ENCODE measurements around the gene GPX1. TPM values are rescaled to one million over a fixed set of nuclear protein-coding genes. Genes with fewer than 3 reads are reported as not detected.
A peak's percentile ranks its signal among the peaks of the same experiment; 100 is the strongest.
"Not testable (repeated sequence)": the region's sequence is repeated elsewhere in the genome, so short reads cannot be mapped to it uniquely, and the experiment has no call there.

Gene GPX1
- total RNA-seq, 1 donor from 2014 or later: 422 TPM

DNA sequence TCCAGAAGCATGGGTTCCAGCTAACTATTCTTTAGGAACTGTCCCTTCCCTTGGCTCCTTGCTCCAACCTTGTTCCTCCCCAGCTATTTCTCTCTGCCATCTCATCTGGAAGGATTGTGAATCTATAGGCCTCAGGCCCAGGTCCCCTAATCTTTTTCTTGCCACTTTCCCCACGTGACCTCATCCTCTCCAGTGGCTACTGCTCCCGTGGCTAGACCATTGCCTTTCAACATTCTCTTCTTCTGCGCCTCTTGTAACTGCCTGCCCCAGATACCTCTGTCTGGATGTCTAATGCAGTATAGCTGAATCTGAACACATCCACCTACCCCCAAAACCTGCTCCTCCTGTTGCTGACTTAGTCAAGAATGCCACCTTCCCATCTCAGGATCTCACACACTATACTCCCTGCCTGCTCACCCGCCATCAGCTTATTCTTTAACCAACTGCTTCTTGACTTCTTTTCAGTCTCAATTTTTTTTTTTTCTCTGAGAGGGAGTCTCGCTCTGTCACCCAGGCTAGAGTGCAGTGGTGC, 5.2 kb downstream of the GPX1 start:
- H3K27ac ChIP-seq: peak overlapping the region; percentile 55 to 73
- no peak for DNase-seq (ENCODE audit: low spot score in 2 of 2)

DNA sequence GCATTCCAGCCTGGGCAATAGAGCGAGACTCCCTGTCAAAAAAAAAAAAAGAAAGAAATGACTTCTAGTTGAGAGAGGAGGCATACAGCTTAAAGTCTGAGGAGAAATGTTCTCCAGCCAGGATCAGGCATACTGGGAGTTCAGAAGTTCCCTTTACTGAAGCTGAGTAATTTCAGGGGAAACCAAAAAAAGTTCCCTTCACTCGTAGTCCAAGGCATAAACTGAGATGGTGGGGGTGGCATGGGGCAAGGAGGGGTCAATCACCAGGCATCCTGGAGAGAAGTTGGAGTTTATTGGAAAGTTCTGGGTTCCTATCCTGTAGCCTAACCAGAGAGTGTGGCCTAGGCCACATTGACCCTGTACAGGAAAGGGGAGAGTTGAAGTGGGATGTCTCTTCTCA, 5.9 kb downstream of the GPX1 start:
- peaks cover 0 to 15% of the 10 kb centered on the region in 2 donors for H3K4me1 ChIP-seq
- no peaks in the 10 kb centered on the region for H3K9me3 ChIP-seq
- DNase-seq (ENCODE audit: low spot score in 2 of 2): no peak
- H3K36me3 ChIP-seq: peaks cover 6% of the 10 kb centered on the region in 2 donors
- H3K4me3 ChIP-seq: no peak overlapping the region
- TF ChIP-seq, protein P1, sequence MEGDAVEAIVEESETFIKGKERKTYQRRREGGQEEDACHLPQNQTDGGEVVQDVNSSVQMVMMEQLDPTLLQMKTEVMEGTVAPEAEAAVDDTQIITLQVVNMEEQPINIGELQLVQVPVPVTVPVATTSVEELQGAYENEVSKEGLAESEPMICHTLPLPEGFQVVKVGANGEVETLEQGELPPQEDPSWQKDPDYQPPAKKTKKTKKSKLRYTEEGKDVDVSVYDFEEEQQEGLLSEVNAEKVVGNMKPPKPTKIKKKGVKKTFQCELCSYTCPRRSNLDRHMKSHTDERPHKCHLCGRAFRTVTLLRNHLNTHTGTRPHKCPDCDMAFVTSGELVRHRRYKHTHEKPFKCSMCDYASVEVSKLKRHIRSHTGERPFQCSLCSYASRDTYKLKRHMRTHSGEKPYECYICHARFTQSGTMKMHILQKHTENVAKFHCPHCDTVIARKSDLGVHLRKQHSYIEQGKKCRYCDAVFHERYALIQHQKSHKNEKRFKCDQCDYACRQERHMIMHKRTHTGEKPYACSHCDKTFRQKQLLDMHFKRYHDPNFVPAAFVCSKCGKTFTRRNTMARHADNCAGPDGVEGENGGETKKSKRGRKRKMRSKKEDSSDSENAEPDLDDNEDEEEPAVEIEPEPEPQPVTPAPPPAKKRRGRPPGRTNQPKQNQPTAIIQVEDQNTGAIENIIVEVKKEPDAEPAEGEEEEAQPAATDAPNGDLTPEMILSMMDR (IDR thresholded peaks at IDR 0.05): no peak
- no peaks in the 10 kb centered on the region for H3K27me3 ChIP-seq
- intact Hi-C loops (cut with DNase I): no loop called here
- H3K27ac ChIP-seq: peak overlapping the region; percentile 55 to 73

More for the DNA sequence above, 5.2 kb downstream of the GPX1 start:
- no peak overlapping the region for H3K4me3 ChIP-seq
- TF ChIP-seq, protein P1 (IDR thresholded peaks at IDR 0.05): no peak
- H3K9me3 ChIP-seq: no peaks in the 10 kb centered on the region
- no peaks in the 10 kb centered on the region for H3K27me3 ChIP-seq
- H3K4me1 ChIP-seq: peaks cover 0 to 15% of the 10 kb centered on the region in 2 donors
- intact Hi-C loops (cut with DNase I): no loop called here
- peaks cover 6% of the 10 kb centered on the region in 2 donors for H3K36me3 ChIP-seq

DNA sequence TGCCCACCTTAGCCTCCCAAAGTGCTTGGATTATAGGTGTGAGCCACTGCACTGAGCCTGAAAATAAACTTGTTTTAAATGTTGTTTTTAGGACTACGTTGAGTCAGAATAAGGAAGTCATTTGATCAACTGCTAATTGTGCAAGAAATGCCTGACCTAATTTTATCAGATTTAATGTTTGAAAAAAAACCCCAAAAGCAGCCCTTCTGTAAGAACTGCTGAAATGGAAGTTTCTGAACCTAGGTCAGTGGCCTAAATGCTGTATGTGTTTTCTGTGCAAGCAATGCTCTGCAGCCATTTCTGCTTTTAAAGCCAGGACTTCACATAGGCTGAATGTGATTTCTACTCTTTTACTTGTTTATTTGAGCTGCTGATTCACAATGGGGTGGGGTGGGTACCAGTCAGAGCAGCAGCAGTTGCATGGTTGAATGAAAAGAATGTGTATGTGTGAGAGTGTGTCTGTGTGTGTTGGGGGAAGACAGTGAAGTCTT, 6.6 kb downstream of the GPX1 start:
- Histone ChIP-seq H3K4me1 (peaks cover 0 to 13% of the 10 kb centered on the region in 2 donors), H3K4me3 (no peak overlapping the region), H3K36me3 (peaks cover 5 to 6% of the 10 kb centered on the region in 2 donors), H3K27me3 (no peaks in the 10 kb centered on the region), H3K9me3 (no peaks in the 10 kb centered on the region), H3K27ac (peak overlapping the region; percentile 55 to 73)
- no peak for DNase-seq (ENCODE audit: low spot score in 2 of 2)
- intact Hi-C loops (cut with DNase I): no loop called here
- TF ChIP-seq, protein P1 (IDR thresholded peaks at IDR 0.05): no peak

DNA sequence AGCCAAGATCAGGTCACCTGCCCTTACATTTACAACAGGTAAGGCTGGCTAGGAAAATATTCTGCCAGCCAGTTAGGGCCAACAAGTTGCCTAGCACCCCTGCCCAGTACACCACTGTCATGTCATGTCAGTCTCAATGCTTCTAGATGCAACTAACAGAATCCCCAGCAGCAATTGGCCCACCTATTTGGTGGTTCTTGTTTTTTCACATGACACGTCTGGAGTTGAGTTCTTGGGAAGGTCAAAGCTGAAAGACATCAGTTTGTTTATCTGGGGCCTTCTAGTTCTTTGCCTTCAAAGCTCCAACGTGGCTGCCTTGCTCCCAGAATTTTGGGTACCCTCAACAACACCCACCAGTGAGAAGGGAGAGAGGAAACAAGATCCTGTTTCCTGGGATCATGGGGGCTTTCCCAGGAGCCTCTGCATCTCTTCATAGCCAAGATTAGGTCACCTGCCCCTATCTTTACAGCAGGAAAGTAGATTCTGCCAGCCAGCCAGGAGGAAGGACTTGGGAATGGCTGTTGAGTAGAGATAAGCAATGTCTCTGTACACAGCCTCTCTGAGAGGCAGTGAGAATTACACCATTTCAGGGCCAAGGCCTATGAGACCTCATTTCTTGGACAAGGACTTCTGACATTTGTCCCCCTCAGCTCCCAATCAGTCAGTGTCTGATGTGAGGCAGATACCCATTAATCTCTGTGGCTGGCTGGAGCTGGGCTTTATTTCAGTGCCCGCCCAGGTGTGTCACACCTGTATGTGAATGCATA, 8.6 kb downstream of the GPX1 start:
- H3K27me3 ChIP-seq: no peaks in the 10 kb centered on the region
- H3K36me3 ChIP-seq: no peaks in the 10 kb centered on the region
- no peaks in the 10 kb centered on the region for H3K9me3 ChIP-seq
- H3K4me1 ChIP-seq: peaks cover 0 to 14% of the 10 kb centered on the region in 2 donors
- DNase-seq (ENCODE audit: low spot score in 2 of 2): no peak
- TF ChIP-seq, protein P1 (IDR thresholded peaks at IDR 0.05): no peak
- intact Hi-C loops (cut with DNase I): no loop called here
- H3K27ac ChIP-seq: no peak overlapping the region
- no peak overlapping the region for H3K4me3 ChIP-seq

DNA sequence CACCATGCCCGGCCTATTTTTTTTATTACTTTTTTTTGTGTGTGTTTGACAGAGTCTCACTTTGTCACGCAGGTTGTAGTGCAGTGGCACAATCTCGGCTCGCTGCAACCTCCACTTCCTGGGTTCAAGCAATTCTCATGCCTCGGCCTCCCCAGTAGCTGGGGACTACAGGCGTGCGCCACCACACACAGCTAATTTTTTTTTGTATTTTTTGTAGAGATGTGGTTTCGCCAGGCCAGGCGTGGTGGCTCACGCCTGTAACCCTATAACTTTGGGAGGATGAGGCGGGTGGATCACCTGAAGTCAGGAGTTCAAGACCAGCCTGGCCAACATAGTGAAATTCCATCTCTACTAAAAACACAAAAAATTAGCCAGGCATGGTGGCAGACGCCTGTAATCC, 9.8 kb downstream of the GPX1 start:
- intact Hi-C loops (cut with DNase I); DNase-seq (ENCODE audit: low spot score in 2 of 2); H3K9me3 ChIP-seq; H3K4me3 ChIP-seq; H3K36me3 ChIP-seq; H3K27me3 ChIP-seq: not testable (repeated sequence)
- Histone ChIP-seq H3K27ac (peak overlapping the region in 1 of 2 donors; percentile 73), H3K4me1 (peaks cover 0 to 14% of the 10 kb centered on the region in 2 donors)

DNA sequence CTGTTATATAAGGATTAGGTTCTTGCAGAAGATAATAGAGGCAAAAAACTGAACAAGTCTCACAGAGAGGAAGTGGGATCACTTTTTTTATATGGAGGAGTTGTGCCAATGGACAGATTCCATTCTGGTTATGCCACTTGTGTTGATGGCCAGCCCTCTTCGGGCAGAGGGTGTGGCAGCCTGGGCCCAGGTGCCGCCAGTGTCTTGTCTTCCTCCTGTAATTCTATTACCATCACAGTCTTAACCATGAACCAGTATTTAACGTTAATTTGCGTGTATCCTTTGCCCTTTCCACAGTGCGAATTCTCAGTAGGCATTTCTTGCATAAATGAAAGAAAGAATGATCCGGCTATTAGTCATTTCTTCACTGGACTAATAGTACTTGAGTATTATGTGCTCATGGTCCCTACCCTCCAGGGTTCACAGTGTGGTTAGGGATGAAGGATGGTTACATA, 11.3 kb downstream of the GPX1 start:
- intact Hi-C loops (cut with DNase I): no loop called here
- Histone ChIP-seq H3K36me3 (no peaks in the 10 kb centered on the region), H3K4me3 (no peak overlapping the region), H3K27me3 (no peaks in the 10 kb centered on the region), H3K9me3 (no peaks in the 10 kb centered on the region), H3K27ac (peak overlapping the region; percentile 73 to 77), H3K4me1 (peaks cover 0 to 14% of the 10 kb centered on the region in 2 donors)
- TF ChIP-seq, protein P1 (IDR thresholded peaks at IDR 0.05): no peak
- no peak for DNase-seq (ENCODE audit: low spot score in 2 of 2)

All from ascending aorta (tissue), 2 donors.